Neural progenitor cell (in vitro differentiated cells): Measurements from ENCODE around the gene SRSF9. TPM values are rescaled to one million over a fixed set of nuclear protein-coding genes. Genes with fewer than 3 reads are reported as not detected.

ENCODE experiments used
- DNase-seq: peaks from one replicate; pipeline ENCODE4 v3.0.0-alpha.2; 2016; ENCODE audit warnings: low spot score
- H2AFZ ChIP-seq: fragments of 200-600 bp; sonication (generic); replicated peaks from 2 replicates; pipeline ENCODE4 v1.6.1; 2016; ENCODE audit warnings: antibody characterized with exemption
- H3F3A ChIP-seq: fragments of 200-600 bp; sonication (generic); 2 replicates; pipeline ENCODE4 v1.6.1; 2016; ENCODE audit warnings: antibody characterized with exemption, low read depth
- H3K27ac ChIP-seq: fragments of 200-600 bp; sonication (generic); 2 replicates; pipeline ENCODE4 v1.5.1; 2016; ENCODE audit warnings: mild to moderate bottlenecking
- H3K27me3 ChIP-seq: fragments of 200-600 bp; sonication (generic); 2 replicates; pipeline ENCODE4 v1.6.1; 2016; ENCODE audit warnings: mild to moderate bottlenecking, moderate library complexity
- H3K36me3 ChIP-seq: fragments of 200-600 bp; sonication (generic); 2 replicates; pipeline ENCODE4 v1.5.1; 2016
- H3K4me1 ChIP-seq: fragments of 200-600 bp; sonication (generic); 2 replicates; pipeline ENCODE4 v1.6.1; 2016; ENCODE audit warnings: mixed run types
- H3K4me2 ChIP-seq: fragments of 200-600 bp; sonication (generic); 2 replicates; pipeline ENCODE4 v1.6.1; 2016
- H3K4me3 ChIP-seq: fragments of 200-600 bp; sonication (generic); 2 replicates; pipeline ENCODE4 v1.5.1; 2016
- H3K79me2 ChIP-seq: fragments of 200-600 bp; sonication (generic); 2 replicates; pipeline ENCODE4 v1.6.1; 2016; ENCODE audit warnings: low read depth
- H3K9ac ChIP-seq: fragments of 200-600 bp; sonication (generic); 2 replicates; pipeline ENCODE4 v1.6.1; 2016
- H3K9me3 ChIP-seq: fragments of 200-600 bp; sonication (generic); 2 replicates; pipeline ENCODE4 v1.5.1; 2016; ENCODE audit warnings: low read depth
- H4K20me1 ChIP-seq: fragments of 200-600 bp; sonication (generic); 2 replicates; pipeline ENCODE4 v1.6.1; 2016; ENCODE audit warnings: low read depth
- H3K27ac Mint-ChIP-seq: 3 replicates; pipeline ENCODE4 v1.8.0; 2021; ENCODE audit warnings: mixed read lengths
- H3K27me3 Mint-ChIP-seq: 2 replicates; pipeline ENCODE4 v1.8.0; 2022; ENCODE audit warnings: low read depth, mild to moderate bottlenecking, inconsistent platforms, moderate library complexity, mixed read lengths; ENCODE audit not compliant: insufficient read depth
- H3K36me3 Mint-ChIP-seq: 3 replicates; pipeline ENCODE4 v1.8.0; 2021; ENCODE audit warnings: mixed read lengths
- H3K4me1 Mint-ChIP-seq: 3 replicates; pipeline ENCODE4 v1.8.0; 2021; ENCODE audit warnings: mixed read lengths
- H3K4me3 Mint-ChIP-seq: 3 replicates; pipeline ENCODE4 v1.8.0; 2021; ENCODE audit warnings: mild to moderate bottlenecking, moderate library complexity, mixed read lengths
- H3K9me3 Mint-ChIP-seq: 3 replicates; pipeline ENCODE4 v1.8.0; 2020; ENCODE audit warnings: mixed read lengths
- CTCF ChIP-seq: fragments of 200-600 bp; sonication (generic); IDR thresholded peaks from 2 replicates; pipeline ENCODE4 v1.5.1; 2017; ENCODE audit warnings: antibody characterized with exemption, mild to moderate bottlenecking
- EZH2 ChIP-seq: fragments of 200-600 bp; sonication (generic); IDR thresholded peaks from 2 replicates; pipeline ENCODE4 v1.6.1; 2017; ENCODE audit warnings: antibody characterized with exemption, mild to moderate bottlenecking, moderate library complexity
- EZH2phosphoT487 ChIP-seq: fragments of 200-600 bp; sonication (generic); IDR thresholded peaks from 2 replicates; pipeline ENCODE4 v1.6.1; 2017; ENCODE audit warnings: antibody characterized with exemption
- total RNA-seq: library from RNA; depleted of rRNA; stranded (reverse); fragments of >200 nt; gene quantifications from 2 replicates; pipeline ENCODE4 v1.2.3, GENCODE V29; 2015; ENCODE audit warnings: low replicate concordance

SRSF9 gene
- total RNA-seq, 1 donor from 2014 or later, result 273 TPM

- no peak overlapping the region for H3K4me3 ChIP-seq
- peak; percentile 57 for DNase-seq
- H4K20me1 ChIP-seq, result peaks cover 68% of the 10 kb centered on the region
- H3K9me3 Mint-ChIP-seq, result no peaks in the 10 kb centered on the region
- peaks cover 16% of the 10 kb centered on the region for H3K36me3 ChIP-seq
- H3F3A ChIP-seq, result peaks cover 52% of the 10 kb centered on the region
- H3K4me1 Mint-ChIP-seq, result peaks cover 30% of the 10 kb centered on the region
- peak; percentile 62 for TF ChIP-seq CTCF
- TF ChIP-seq EZH2, result no peak
- no peak overlapping the region for H3K27ac ChIP-seq
- no peaks in the 10 kb centered on the region for H3K27me3 ChIP-seq
- H3K9me3 ChIP-seq, result no peaks in the 10 kb centered on the region
- H3K4me3 Mint-ChIP-seq, result peak overlapping the region; percentile 59
- peaks cover 4% of the 10 kb centered on the region for H3K4me1 ChIP-seq
- no peak overlapping the region for H3K27ac Mint-ChIP-seq
- H2AFZ ChIP-seq, result no peak overlapping the region
- peaks cover 28% of the 10 kb centered on the region for H3K36me3 Mint-ChIP-seq
- H3K9ac ChIP-seq, result no peak overlapping the region
- H3K4me2 ChIP-seq, result no peak overlapping the region
- peaks cover 81% of the 10 kb centered on the region for H3K79me2 ChIP-seq
- H3K27me3 Mint-ChIP-seq, result peaks cover 5% of the 10 kb centered on the region
Measured at GRCh38 chr12:120466560-120467315, 2.8 kb downstream of the SRSF9 start.

- H3K79me2 ChIP-seq, result peaks cover 72% of the 10 kb centered on the region
- H3K27ac Mint-ChIP-seq, result peak overlapping the region; percentile 29
- TF ChIP-seq CTCF (no peak), EZH2phosphoT487 (no peak), EZH2 (no peak)
- H3F3A ChIP-seq, result peaks cover 61% of the 10 kb centered on the region
- no peak overlapping the region for H2AFZ ChIP-seq
- peaks cover 26% of the 10 kb centered on the region for H3K4me1 Mint-ChIP-seq
- H3K4me3 ChIP-seq, result no peak overlapping the region
- H3K9me3 ChIP-seq, result no peaks in the 10 kb centered on the region
- peaks cover 16% of the 10 kb centered on the region for H3K36me3 ChIP-seq
- peaks cover 4% of the 10 kb centered on the region for H3K4me1 ChIP-seq
- no peak overlapping the region for H3K27ac ChIP-seq
- H3K4me2 ChIP-seq, result no peak overlapping the region
- H3K36me3 Mint-ChIP-seq, result peaks cover 31% of the 10 kb centered on the region
- no peak overlapping the region for H3K9ac ChIP-seq
- no peaks in the 10 kb centered on the region for H3K27me3 ChIP-seq
- H3K9me3 Mint-ChIP-seq, result no peaks in the 10 kb centered on the region
- peaks cover 2% of the 10 kb centered on the region for H3K27me3 Mint-ChIP-seq
- H4K20me1 ChIP-seq, result peaks cover 68% of the 10 kb centered on the region
- no peak for DNase-seq
- H3K4me3 Mint-ChIP-seq, result no peak overlapping the region
Measured at GRCh38 chr12:120465756-120466155, 3.8 kb downstream of the SRSF9 start.

GRCh38 chr12:120463712-120464111 lies 5.8 kb downstream of the SRSF9 start:
- H3K36me3 ChIP-seq, result peaks cover 21% of the 10 kb centered on the region
- TF ChIP-seq EZH2phosphoT487 (no peak), CTCF (no peak), EZH2 (no peak)
- no peak overlapping the region for H3K9ac ChIP-seq
- H3K79me2 ChIP-seq, result peaks cover 57% of the 10 kb centered on the region
- H2AFZ ChIP-seq, result no peak overlapping the region
- Mint-ChIP-seq H3K4me1 (peaks cover 22% of the 10 kb centered on the region), H3K27ac (no peak overlapping the region), H3K27me3 (peaks cover 2% of the 10 kb centered on the region), H3K9me3 (no peaks in the 10 kb centered on the region), H3K4me3 (no peak overlapping the region), H3K36me3 (peaks cover 39% of the 10 kb centered on the region)
- H3K27me3 ChIP-seq, result no peaks in the 10 kb centered on the region
- H4K20me1 ChIP-seq, result peaks cover 65% of the 10 kb centered on the region
- no peak overlapping the region for H3K27ac ChIP-seq
- no peak overlapping the region for H3K4me3 ChIP-seq
- peaks cover 66% of the 10 kb centered on the region for H3F3A ChIP-seq
- no peaks in the 10 kb centered on the region for H3K9me3 ChIP-seq
- H3K4me1 ChIP-seq, result no peaks in the 10 kb centered on the region
- H3K4me2 ChIP-seq, result no peak overlapping the region
- DNase-seq, result no peak
